GM12878 (cell line): ENCODE results near the gene ADCY5.

Source experiments
- BACH1 ChIP-seq: fragments of 450-650 bp; IDR thresholded peaks from 2 replicates; pipeline ENCODE4 v1.6.1; 2017; ENCODE audit warnings: mild to moderate bottlenecking, borderline replicate concordance
- BHLHE40 ChIP-seq, 2 experiments: fragments of 450-650 bp in 1 of 2; IDR thresholded peaks; 2 replicates each; pipeline ENCODE4 v1.6.1; 2011 to 2017; ENCODE audit warnings: low read depth in 2 of 2, borderline replicate concordance in 1 of 2, improper control_type of control experiment in 1 of 2, low read length in 1 of 2, mild to moderate bottlenecking in 1 of 2
- CREB1 ChIP-seq: IDR thresholded peaks from 2 replicates; pipeline ENCODE4 v1.6.1; 2012; ENCODE audit warnings: low read depth, mild to moderate bottlenecking, inconsistent platforms
- CTCF ChIP-seq, 3 experiments: IDR thresholded peaks in 2 of 3; conservative IDR thresholded peaks in 1 of 3; 2 replicates each; pipeline ENCODE4 v1.5.1; 2011; ENCODE audit warnings: low read depth in 3 of 3, low read length in 3 of 3, mild to moderate bottlenecking in 3 of 3, control low read depth in 2 of 3, moderate library complexity in 2 of 3, inconsistent platforms in 1 of 3, mixed read lengths in 1 of 3; ENCODE audit not compliant: control insufficient read depth in 2 of 3, insufficient read depth in 1 of 3; ENCODE audit errors: extremely low read depth in 1 of 3
- ETV6 ChIP-seq, 2 experiments: fragments of 450-650 bp in 1 of 2; IDR thresholded peaks in 1 of 2; conservative IDR thresholded peaks in 1 of 2; 2 replicates each; pipeline ENCODE4 v1.6.1; 2014; ENCODE audit warnings: antibody characterized with exemption in 1 of 2, borderline replicate concordance in 1 of 2, low read depth in 1 of 2, mild to moderate bottlenecking in 1 of 2, moderate library complexity in 1 of 2
- NFIC ChIP-seq: IDR thresholded peaks from 2 replicates; pipeline ENCODE4 v1.6.1; 2012; ENCODE audit warnings: low read depth, mild to moderate bottlenecking, inconsistent platforms, low read length, moderate library complexity
- POLR2AphosphoS5 ChIP-seq: IDR thresholded peaks from 2 replicates; pipeline ENCODE4 v1.6.1; 2011; ENCODE audit warnings: mild to moderate bottlenecking, low read length, inconsistent platforms
- RAD51 ChIP-seq: fragments of 450-650 bp; IDR thresholded peaks from 2 replicates; pipeline ENCODE4 v1.6.1; 2016; ENCODE audit warnings: moderate library complexity, mild to moderate bottlenecking, inconsistent platforms
- SMC3 ChIP-seq: IDR thresholded peaks from 2 replicates; pipeline ENCODE4 v1.6.1; 2011; ENCODE audit warnings: low read length, improper control_type of control experiment, borderline replicate concordance
- TAF1 ChIP-seq: IDR thresholded peaks from 2 replicates; pipeline ENCODE4 v1.6.1; 2011; ENCODE audit warnings: mild to moderate bottlenecking, low read depth, low read length, borderline replicate concordance
- USF2 ChIP-seq: IDR thresholded peaks from 2 replicates; pipeline ENCODE4 v1.6.1; 2011; ENCODE audit warnings: low read depth, low read length, improper control_type of control experiment, borderline replicate concordance
- YY1 ChIP-seq: IDR thresholded peaks from 2 replicates; pipeline ENCODE4 v1.6.1; 2011; ENCODE audit warnings: low read depth, mild to moderate bottlenecking, low read length
- ZBTB33 ChIP-seq: fragments of 450-650 bp; IDR thresholded peaks from 2 replicates; pipeline ENCODE4 v1.6.1; 2017; ENCODE audit warnings: mild to moderate bottlenecking

GRCh38 chr3:123394391-123395020 lies 54.4 kb downstream of the ADCY5 start:
- TF ChIP-seq BHLHE40 (IDR thresholded peaks at IDR 0.05; ENCODE audit: borderline replicate concordance in 1 of 2, low read depth in 2 of 2, low read length in 1 of 2) (no peak), RAD51 (no peak), ETV6 (conservative IDR thresholded peaks at IDR 0.05 in 1 of 2, IDR thresholded peaks at IDR 0.05 in 1 of 2; ENCODE audit: borderline replicate concordance in 1 of 2, low read depth in 1 of 2) (no peak), CTCF (IDR thresholded peaks at IDR 0.05 in 2 of 3, conservative IDR thresholded peaks at IDR 0.05 in 1 of 3; ENCODE audit: control insufficient read depth in 2 of 3, extremely low read depth in 1 of 3, insufficient read depth in 1 of 3, low read depth in 3 of 3, low read length in 3 of 3) (no peak), SMC3 (no peak), BACH1 (no peak), USF2 (no peak), CREB1 (no peak), NFIC (no peak), POLR2AphosphoS5 (no peak), TAF1 (no peak), ZBTB33 (no peak), YY1 (no peak)
